ENCODE results near the gene PCBD1. TPM values are rescaled to one million over a fixed set of nuclear protein-coding genes. Genes with fewer than 3 reads are reported as not detected.

PCBD1 gene
- total and polyA plus RNA-seq, 2 experiments from 2014 or later, result 33.3 to 78.5 TPM

DNA sequence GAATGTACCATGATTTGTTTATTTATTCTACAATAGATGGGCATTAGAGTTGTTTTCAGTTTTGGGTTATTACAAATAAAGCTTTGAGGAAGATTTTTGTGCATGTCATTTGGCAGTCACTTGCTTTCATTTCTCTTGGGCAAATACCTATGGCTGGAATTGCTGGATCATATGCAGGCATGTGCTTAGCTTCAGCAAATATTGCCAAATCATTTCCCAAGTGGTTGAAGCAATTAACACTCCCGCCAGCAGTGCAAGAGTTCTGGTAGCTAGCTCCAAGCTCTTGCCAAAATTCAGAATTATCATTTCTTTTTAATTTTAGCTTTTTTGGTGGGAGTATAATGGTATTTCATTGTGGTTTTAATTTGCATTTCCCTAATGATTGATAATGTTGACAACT lies 32.9 kb upstream of the PCBD1 start (continued):
- TF ChIP-seq, protein P1, sequence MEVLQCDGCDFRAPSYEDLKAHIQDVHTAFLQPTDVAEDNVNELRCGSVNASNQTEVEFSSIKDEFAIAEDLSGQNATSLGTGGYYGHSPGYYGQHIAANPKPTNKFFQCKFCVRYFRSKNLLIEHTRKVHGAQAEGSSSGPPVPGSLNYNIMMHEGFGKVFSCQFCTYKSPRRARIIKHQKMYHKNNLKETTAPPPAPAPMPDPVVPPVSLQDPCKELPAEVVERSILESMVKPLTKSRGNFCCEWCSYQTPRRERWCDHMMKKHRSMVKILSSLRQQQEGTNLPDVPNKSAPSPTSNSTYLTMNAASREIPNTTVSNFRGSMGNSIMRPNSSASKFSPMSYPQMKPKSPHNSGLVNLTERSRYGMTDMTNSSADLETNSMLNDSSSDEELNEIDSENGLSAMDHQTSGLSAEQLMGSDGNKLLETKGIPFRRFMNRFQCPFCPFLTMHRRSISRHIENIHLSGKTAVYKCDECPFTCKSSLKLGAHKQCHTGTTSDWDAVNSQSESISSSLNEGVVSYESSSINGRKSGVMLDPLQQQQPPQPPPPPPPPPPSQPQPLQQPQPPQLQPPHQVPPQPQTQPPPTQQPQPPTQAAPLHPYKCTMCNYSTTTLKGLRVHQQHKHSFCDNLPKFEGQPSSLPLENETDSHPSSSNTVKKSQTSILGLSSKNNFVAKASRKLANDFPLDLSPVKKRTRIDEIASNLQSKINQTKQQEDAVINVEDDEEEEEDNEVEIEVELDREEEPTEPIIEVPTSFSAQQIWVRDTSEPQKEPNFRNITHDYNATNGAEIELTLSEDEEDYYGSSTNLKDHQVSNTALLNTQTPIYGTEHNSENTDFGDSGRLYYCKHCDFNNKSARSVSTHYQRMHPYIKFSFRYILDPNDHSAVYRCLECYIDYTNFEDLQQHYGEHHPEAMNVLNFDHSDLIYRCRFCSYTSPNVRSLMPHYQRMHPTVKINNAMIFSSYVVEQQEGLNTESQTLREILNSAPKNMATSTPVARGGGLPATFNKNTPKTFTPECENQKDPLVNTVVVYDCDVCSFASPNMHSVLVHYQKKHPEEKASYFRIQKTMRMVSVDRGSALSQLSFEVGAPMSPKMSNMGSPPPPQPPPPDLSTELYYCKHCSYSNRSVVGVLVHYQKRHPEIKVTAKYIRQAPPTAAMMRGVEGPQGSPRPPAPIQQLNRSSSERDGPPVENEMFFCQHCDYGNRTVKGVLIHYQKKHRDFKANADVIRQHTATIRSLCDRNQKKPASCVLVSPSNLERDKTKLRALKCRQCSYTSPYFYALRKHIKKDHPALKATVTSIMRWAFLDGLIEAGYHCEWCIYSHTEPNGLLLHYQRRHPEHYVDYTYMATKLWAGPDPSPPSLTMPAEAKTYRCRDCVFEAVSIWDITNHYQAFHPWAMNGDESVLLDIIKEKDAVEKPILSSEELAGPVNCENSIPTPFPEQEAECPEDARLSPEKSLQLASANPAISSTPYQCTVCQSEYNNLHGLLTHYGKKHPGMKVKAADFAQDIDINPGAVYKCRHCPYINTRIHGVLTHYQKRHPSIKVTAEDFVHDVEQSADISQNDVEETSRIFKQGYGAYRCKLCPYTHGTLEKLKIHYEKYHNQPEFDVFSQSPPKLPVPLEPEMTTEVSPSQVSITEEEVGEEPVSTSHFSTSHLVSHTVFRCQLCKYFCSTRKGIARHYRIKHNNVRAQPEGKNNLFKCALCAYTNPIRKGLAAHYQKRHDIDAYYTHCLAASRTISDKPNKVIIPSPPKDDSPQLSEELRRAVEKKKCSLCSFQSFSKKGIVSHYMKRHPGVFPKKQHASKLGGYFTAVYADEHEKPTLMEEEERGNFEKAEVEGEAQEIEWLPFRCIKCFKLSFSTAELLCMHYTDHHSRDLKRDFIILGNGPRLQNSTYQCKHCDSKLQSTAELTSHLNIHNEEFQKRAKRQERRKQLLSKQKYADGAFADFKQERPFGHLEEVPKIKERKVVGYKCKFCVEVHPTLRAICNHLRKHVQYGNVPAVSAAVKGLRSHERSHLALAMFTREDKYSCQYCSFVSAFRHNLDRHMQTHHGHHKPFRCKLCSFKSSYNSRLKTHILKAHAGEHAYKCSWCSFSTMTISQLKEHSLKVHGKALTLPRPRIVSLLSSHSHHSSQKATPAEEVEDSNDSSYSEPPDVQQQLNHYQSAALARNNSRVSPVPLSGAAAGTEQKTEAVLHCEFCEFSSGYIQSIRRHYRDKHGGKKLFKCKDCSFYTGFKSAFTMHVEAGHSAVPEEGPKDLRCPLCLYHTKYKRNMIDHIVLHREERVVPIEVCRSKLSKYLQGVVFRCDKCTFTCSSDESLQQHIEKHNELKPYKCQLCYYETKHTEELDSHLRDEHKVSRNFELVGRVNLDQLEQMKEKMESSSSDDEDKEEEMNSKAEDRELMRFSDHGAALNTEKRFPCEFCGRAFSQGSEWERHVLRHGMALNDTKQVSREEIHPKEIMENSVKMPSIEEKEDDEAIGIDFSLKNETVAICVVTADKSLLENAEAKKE (CRISPR knock-in tag; IDR thresholded peaks at IDR 0.05), result no peak
- TF ChIP-seq ZNF114 (CRISPR knock-in tag; IDR thresholded peaks at IDR 0.05) (no peak), CREB1 (CRISPR knock-in tag; IDR thresholded peaks at IDR 0.05; ENCODE audit: low read depth) (no peak), POLR2AphosphoS5 (IDR thresholded peaks at IDR 0.05; ENCODE audit: low read depth) (no peak), ZNF331 (CRISPR knock-in tag; IDR thresholded peaks at IDR 0.05; ENCODE audit: low read depth) (no peak), EZH2phosphoT487 (IDR thresholded peaks at IDR 0.05; ENCODE audit: unreplicated experiment) (no peak), EZH2 (IDR thresholded peaks at IDR 0.05; ENCODE audit: low read depth, unreplicated experiment) (no peak)
- TF ChIP-seq, protein P2, sequence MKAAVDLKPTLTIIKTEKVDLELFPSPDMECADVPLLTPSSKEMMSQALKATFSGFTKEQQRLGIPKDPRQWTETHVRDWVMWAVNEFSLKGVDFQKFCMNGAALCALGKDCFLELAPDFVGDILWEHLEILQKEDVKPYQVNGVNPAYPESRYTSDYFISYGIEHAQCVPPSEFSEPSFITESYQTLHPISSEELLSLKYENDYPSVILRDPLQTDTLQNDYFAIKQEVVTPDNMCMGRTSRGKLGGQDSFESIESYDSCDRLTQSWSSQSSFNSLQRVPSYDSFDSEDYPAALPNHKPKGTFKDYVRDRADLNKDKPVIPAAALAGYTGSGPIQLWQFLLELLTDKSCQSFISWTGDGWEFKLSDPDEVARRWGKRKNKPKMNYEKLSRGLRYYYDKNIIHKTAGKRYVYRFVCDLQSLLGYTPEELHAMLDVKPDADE (IDR thresholded peaks at IDR 0.05), result no peak
- TF ChIP-seq, protein P3, sequence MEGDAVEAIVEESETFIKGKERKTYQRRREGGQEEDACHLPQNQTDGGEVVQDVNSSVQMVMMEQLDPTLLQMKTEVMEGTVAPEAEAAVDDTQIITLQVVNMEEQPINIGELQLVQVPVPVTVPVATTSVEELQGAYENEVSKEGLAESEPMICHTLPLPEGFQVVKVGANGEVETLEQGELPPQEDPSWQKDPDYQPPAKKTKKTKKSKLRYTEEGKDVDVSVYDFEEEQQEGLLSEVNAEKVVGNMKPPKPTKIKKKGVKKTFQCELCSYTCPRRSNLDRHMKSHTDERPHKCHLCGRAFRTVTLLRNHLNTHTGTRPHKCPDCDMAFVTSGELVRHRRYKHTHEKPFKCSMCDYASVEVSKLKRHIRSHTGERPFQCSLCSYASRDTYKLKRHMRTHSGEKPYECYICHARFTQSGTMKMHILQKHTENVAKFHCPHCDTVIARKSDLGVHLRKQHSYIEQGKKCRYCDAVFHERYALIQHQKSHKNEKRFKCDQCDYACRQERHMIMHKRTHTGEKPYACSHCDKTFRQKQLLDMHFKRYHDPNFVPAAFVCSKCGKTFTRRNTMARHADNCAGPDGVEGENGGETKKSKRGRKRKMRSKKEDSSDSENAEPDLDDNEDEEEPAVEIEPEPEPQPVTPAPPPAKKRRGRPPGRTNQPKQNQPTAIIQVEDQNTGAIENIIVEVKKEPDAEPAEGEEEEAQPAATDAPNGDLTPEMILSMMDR (conservative IDR thresholded peaks at IDR 0.05; ENCODE audit: low read depth in 2 of 2), result no peak

Data from GM23338 (cell line).